NCI-H82 treated with DMSO at 0.1 percent for 48 hours (cell line): Measurements from ENCODE around the gene CCDC116.
"Not testable (repeated sequence)": the region's sequence is repeated elsewhere in the genome, so short reads cannot be mapped to it uniquely, and the experiment has no call there.

Source experiments
- DNase-seq: peaks from one replicate; lab custom pipeline; 2025; ENCODE audit not compliant: unreplicated experiment; lab: John Stamatoyannopoulos, UW

CCDC116 gene

GRCh38 chr22:21632237-21632895 is at the start of gene CCDC116:
TSS of gene CCDC116 (plus strand) at chr22:21632760. CDS start at chr22:21633182, 422 bp downstream.
- DNase-seq = no peak

- no peak for DNase-seq
Measured at GRCh38 chr22:21582801-21583740, 49.5 kb upstream of the CCDC116 start.

GRCh38 chr22:21585389-21585788 is 47.2 kb upstream of the CCDC116 start:
- DNase-seq = no peak

GRCh38 chr22:21587803-21588611 is 44.6 kb upstream of the CCDC116 start:
- no peak for DNase-seq

- DNase-seq = no peak
Measured at GRCh38 chr22:21589396-21589795, 43.2 kb upstream of the CCDC116 start.

- no peak for DNase-seq
Measured at GRCh38 chr22:21590809-21591641, 41.5 kb upstream of the CCDC116 start.

- DNase-seq = no peak
Measured at GRCh38 chr22:21591695-21592094, 40.9 kb upstream of the CCDC116 start.

- no peak for DNase-seq
Measured at GRCh38 chr22:21592422-21592821, 40.1 kb upstream of the CCDC116 start.

- no peak for DNase-seq
Measured at GRCh38 chr22:21593406-21594232, 38.9 kb upstream of the CCDC116 start.

GRCh38 chr22:21594865-21595452 is 37.6 kb upstream of the CCDC116 start:
- DNase-seq = no peak

GRCh38 chr22:21596356-21597135 is 36.0 kb upstream of the CCDC116 start:
- not testable (repeated sequence) for DNase-seq

- no peak for DNase-seq
Measured at GRCh38 chr22:21598302-21598701, 34.3 kb upstream of the CCDC116 start.

GRCh38 chr22:21599053-21599893 is 33.3 kb upstream of the CCDC116 start:
- no peak for DNase-seq

GRCh38 chr22:21602579-21602978 is 30.0 kb upstream of the CCDC116 start:
- no peak for DNase-seq

GRCh38 chr22:21603973-21604372 is 28.6 kb upstream of the CCDC116 start:
- no peak for DNase-seq

GRCh38 chr22:21605887-21606564 is 26.5 kb upstream of the CCDC116 start:
- DNase-seq = no peak

- DNase-seq = no peak
Measured at GRCh38 chr22:21606775-21607174, 25.8 kb upstream of the CCDC116 start.
